HG03575 (cell line): ENCODE measurements around the gene NDST4.

Experiments used
- ATAC-seq: cut with Tn5 transposase; IDR thresholded peaks from one replicate; pipeline ENCODE4 v1.9.1; 2021; ENCODE audit not compliant: unreplicated experiment, insufficient number of reproducible peaks, low FRiP score; ENCODE audit errors: extremely low read depth

The NDST4 gene

DNA sequence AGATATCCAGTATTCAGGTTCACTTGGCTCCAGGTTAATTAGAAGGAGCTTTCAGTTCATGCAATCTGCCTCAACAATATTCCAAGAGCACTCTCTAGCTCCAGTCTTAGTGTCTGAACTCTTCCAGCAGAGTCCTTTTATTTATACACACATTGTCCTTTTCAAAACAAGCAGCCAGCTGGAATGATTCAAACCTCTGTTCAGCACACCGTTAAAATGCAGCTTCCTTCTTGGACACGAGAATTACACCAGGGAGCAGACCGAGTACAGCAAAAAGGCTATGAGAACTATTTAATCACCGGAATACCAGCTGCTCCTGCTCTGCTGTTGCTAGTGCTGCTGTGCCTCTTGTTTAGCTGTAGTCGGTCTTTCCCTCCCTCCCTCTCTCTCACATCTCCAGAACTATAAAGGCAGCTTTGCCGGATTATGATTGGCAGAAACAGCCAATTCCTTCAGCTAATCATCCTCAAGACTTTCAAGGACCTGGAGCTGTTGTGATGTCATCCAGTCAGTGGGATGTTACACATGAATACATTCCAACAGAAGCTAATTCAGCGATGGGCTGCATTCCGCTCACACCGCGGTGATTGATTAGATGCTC is at the start of gene NDST4:
Gene NDST4 (minus strand): TSS at position 115 of the 601 bp plus-strand sequence. CDS start 36,584 bp downstream, outside the sequence.
- no peak for ATAC-seq

- no peak for ATAC-seq
Measured at GRCh38 chr4:115159141-115159540, 45.7 kb upstream of the NDST4 start.

DNA sequence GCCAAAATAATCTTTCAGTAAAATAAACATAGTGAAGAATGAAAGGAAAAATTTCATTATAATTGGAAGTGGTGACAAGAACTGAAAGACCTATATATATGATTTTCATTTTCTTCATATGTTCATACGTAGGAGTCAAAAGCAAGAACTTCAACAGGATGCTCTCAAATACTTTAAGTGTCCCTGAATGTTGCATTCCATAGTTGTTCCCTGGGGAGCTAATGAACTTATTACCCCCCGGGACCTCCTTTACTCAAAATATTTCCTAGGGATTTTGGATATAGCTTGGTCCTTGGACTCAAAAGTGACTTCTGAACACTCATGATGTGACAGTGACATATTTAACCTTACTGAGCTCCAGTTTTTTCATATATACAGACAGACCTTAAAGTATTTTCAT is 44.9 kb upstream of the NDST4 start:
- no peak for ATAC-seq

DNA sequence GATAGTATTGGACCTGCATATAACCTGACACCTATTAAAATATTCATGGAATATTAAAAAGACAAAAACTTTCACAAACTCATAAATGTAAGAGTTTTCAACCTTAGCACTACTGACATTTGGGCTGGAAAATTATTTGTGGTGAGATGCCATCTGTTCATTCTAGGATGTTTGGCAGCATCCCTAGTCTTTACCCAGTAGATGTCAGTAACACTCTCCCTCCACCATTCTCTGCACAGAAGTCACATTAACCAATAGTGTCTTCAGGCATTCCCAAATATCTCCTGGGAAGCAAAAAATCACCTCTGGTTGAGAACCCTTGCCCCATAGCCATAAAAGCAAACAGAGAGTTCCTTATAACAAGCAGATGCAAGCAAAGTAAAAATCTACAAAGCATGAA is 41.4 kb upstream of the NDST4 start:
- no peak for ATAC-seq

DNA sequence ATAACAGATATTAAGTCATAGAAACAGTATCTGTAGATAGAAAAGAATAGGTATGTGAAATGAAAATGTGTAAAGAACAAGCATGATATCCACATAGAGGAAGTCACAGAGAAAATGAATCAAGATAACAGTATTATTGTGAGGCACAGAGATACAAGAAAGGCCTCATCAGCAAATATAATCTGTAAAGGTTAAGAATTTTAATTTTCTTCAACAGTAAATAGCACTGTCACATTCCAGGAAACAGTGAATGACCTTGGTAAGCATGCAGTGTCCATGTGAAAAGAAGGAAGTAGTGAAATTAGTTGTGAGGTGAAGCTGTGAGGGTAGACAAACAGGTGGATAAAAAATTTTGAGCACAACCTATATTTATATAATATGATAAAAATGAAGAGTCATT is 39.5 kb upstream of the NDST4 start:
- no peak for ATAC-seq

- ATAC-seq, result no peak
Measured at GRCh38 chr4:115152081-115152480, 38.7 kb upstream of the NDST4 start.

DNA sequence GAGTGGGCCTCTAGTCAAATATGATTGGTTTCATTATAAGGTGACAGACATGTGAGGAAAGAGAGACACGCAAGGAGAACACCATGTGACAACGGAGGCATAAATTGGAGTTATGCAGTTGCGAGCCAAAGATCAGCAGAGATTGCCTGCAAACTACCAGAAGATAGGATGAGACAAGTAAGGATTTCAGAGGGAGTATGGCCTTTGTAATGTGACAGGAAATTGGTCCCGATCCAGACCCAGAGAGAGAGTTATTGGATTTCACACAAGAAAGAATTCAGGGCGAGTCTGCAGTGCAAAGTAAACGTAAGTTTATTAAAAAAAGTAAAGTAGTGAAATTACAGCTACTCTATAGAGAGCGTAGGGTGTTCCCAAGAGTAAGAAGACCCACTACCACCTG is 35.7 kb upstream of the NDST4 start:
- no peak for ATAC-seq

- no peak for ATAC-seq
Measured at GRCh38 chr4:115145393-115146160, 32.2 kb upstream of the NDST4 start.

DNA sequence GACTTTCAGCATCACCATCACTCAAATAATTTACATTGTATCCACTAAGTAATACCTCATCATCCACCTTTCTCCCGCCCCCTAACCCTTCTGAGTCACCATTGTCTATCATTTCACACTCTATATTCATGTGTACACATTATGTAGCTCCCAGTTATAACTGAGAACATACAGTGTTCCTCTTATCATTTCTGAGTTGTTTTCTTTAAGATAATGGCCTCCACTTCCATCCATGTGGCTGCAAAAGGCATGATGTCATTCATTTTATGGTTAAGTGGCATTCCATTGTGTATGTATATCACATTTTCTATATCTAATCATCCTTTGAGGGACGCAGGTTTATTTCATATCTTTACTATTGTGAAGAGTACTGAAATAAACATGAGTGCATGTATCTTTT is 14.6 kb upstream of the NDST4 start:
- ATAC-seq, result no peak

GRCh38 chr4:115126491-115126890 is 13.1 kb upstream of the NDST4 start:
- ATAC-seq, result no peak

DNA sequence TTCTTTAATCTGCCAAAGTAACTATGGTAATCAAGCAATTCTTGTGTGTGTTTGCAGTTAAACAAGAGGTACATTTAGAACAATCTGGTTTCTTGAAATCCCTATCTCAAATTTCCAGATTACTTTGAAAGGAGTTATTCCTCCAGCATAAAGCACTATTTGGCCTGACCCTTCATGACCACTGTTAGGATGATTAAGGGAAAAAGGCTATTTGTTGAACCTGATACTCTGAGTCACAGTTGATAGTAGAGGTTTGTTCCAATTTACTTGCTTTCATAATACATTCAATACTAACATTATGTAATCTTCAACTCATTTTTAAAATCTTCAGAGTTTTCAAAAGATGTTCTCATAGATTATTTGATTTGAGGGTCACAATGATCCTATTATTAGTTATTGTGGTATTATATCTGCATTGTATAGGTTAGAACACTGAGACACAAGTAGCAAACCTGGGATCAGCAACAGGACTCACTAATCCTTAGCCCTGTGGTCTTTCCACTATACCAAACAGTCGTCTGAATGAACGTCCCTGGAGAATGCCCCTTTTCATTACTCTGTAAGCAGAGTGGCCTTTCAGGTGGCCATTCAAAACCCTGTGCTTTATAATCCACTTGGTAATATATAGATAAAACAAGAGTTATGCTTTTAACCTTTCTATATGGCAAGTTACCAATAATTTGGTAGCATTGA is 8.1 kb upstream of the NDST4 start:
- ATAC-seq, result no peak

DNA sequence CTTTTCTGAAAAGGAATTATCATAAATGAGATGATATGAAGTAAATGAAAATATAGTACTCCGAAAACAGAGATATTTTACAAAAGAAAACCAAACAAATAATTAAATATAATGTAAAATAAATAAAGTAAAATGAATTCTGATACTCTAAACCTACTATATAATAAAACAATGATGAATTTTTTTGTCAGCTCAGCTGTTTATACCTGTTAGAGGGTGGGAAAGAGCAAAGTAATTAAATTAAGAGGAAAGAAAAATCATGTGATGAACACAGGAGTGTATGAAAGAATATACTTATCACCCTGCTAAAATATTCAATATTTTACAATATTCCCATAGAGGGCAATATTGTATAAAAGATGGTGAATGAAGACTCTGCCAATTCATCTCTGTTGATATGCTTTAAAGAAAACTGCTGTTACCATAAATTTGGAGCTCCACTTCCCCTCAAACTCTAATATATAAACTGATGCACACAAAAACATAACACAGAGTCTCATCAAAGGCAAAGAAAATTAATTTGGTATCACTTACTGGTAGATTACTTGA is 6.5 kb upstream of the NDST4 start:
- ATAC-seq, result no peak

GRCh38 chr4:115117651-115118050 is 4.2 kb upstream of the NDST4 start:
- no peak for ATAC-seq

DNA sequence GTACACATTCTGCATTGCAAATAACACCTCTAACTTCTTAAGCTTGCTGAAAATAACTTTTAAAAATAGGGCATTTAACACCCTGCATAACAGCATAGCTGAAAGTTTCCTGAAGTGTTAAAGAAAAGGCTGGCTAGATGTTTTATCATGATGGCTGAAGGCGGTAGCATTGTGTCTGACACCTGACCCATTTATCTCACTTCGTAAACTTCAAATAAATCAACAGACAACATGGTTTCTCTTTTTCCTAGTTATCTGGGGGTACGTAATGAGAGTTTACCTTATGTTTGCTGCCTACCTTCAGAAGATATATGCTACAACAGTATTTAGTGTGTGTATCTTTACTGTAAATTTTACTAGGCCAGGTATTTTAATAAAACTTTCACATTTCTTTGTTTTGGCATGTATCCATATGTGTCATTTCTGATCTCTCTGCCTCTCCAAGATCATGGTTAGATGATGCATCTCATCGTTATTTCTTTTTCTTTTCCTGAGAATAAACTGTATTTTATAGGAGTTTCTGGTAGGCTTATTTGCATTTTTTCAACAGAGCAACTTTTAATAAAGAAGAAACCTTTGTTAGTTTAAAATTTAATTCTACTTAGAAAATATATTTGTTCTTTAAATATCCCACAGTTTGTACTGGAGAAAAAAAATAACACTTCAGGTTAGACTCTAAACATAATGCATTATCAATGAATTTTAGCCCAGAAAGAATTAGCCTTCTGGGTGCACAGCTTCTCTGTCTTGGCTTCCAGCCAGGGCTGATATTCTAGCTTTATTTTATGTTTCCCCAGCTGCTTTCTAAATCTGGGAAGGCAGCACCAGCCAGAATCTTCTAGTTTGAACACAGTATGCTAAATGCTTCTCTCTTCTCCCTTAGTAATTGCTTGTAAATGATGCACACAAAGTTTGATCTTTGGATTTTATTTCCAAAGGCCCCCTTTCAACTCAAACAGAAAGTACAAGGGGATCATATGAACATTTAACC is 2.9 kb downstream of the NDST4 start:
- ATAC-seq, result no peak

- ATAC-seq, result no peak
Measured at GRCh38 chr4:115108850-115109249, 4.6 kb downstream of the NDST4 start.

DNA sequence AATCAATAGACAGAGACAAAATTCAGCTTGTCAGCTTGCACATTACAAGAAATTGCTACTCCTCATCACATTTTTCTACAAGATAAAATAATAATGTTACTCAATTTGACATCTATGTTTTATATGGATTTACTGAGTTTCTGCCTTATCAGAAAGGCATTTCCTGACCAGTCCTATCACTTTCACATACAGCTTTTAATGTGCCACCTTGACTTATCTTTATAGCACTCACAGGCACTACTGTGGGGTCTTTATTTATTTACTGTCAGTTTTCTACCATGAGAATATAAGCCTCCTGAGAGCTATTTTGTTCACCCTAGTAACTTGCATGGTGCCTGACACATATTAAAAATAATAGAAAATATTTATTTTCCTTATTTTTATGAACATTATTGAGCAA is 6.0 kb downstream of the NDST4 start:
- no peak for ATAC-seq

GRCh38 chr4:115101675-115102074 is 11.7 kb downstream of the NDST4 start:
- ATAC-seq, result no peak

- no peak for ATAC-seq
Measured at GRCh38 chr4:115090483-115091075, 22.8 kb downstream of the NDST4 start.
